Activated CD4-positive, alpha-beta memory T cell treated with anti-CD3 and anti-CD28 coated beads for 36 hours (primary cell): ENCODE results near the gene SECISBP2L. TPM values are rescaled to one million over a fixed set of nuclear protein-coding genes. Genes with fewer than 3 reads are reported as not detected.
"Not testable (repeated sequence)": the region's sequence is repeated elsewhere in the genome, so short reads cannot be mapped to it uniquely, and the experiment has no call there.

Experiments used
- CTCF ChIA-PET: fragments of 350-600 bp; sonication (Branson Sonifier 250); formaldehyde crosslinking; loops from one replicate; lab custom pipeline; 2021; ENCODE audit warnings: antibody characterized with exemption, inconsistent platforms; lab: Charles Lee
- POLR2A ChIA-PET: fragments of 350-600 bp; sonication (Branson Sonifier 250); formaldehyde crosslinking; loops from one replicate; lab custom pipeline; 2021; ENCODE audit warnings: antibody characterized with exemption; lab: Charles Lee
- DNase-seq: peaks from one replicate; pipeline ENCODE4 v3.0.0-alpha.2; 2020
- H3K27ac Mint-ChIP-seq: one replicate; pipeline ENCODE4 v1.8.0; 2021; ENCODE audit warnings: mixed read lengths
- H3K27me3 Mint-ChIP-seq: one replicate; pipeline ENCODE4 v1.8.0; 2021; ENCODE audit warnings: mixed read lengths
- H3K36me3 Mint-ChIP-seq: one replicate; pipeline ENCODE4 v1.8.0; 2021; ENCODE audit warnings: mixed read lengths
- H3K4me1 Mint-ChIP-seq: one replicate; pipeline ENCODE4 v1.8.0; 2021; ENCODE audit warnings: low read depth, mixed read lengths
- H3K4me3 Mint-ChIP-seq: one replicate; pipeline ENCODE4 v1.8.0; 2021; ENCODE audit warnings: mild to moderate bottlenecking, mixed read lengths
- H3K9me3 Mint-ChIP-seq: one replicate; pipeline ENCODE4 v1.8.0; 2021; ENCODE audit warnings: mixed read lengths
- intact Hi-C: fragments of 100-400 bp; cut with micrococcal nuclease; formaldehyde crosslinking; loops from one replicate; pipeline ENCODE4 v1.15.1; 2023
- total RNA-seq, 2 experiments: library from RNA; stranded (reverse); gene quantifications; one replicate each; pipeline ENCODE4 v1.2.3, GENCODE V29; 2021

SECISBP2L gene
- total RNA-seq, 2 experiments from 2014 or later: 22.5 to 24.6 TPM

DNA sequence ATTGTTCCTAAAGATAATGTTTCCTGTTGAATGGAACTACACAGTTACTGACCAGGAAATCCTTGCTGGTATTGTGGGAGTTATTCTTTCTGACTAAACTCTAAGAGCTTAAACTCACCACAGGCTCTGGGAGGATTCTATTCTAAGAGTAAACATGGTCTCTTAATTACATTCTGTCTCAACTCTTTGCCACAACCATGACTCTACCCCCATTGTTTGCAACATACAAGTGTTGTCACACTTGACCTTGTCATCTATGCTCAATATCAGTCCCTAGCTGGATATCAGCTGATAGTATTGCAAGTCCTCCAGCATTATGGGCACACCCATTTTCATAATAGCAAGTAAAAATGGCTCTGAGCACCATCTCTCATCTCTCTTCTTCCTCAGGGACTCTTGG, 29.6 kb upstream of the SECISBP2L start:
- intact Hi-C loops: no loop called here
- Mint-ChIP-seq H3K27me3 (no peaks in the 10 kb centered on the region), H3K9me3 (peaks cover 2% of the 10 kb centered on the region), H3K27ac (no peak overlapping the region), H3K4me3 (no peak overlapping the region), H3K36me3 (no peaks in the 10 kb centered on the region), H3K4me1 (no peaks in the 10 kb centered on the region)
- CTCF ChIA-PET: no interaction called here
- no peak for DNase-seq
- POLR2A ChIA-PET: no interaction called here

DNA sequence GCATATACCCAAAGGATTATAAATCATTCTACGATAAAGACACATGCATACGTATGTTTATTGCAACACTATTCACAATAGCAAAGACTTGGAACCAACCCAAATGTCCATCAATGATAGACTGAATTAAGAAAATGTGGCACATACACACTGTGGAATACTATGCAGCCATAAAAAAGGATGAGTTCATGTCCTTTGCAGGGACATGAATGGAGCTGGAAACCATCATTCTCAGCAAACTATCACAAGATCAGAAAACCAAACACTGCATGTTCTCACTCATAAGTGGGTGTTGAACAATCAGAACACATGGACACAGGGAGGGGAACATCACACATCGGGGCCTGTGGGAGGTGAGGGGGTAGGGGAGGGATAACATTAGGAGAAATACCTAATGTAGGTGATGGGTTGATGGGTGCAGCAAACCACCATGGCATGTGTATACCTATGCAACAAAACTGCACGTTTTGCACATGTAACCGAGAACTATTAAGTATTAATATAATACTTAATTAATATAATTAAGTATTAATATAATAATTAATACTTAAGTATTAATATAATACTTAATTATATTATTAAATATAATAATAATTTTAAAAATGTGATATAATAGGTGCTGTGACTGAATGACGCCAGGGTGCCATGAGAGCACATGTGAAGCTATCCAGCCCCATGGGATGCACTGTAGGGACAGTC, 28.5 kb upstream of the SECISBP2L start:
- H3K27ac Mint-ChIP-seq, DNase-seq, H3K27me3 Mint-ChIP-seq, H3K36me3 Mint-ChIP-seq, CTCF ChIA-PET, H3K4me1 Mint-ChIP-seq, H3K4me3 Mint-ChIP-seq, POLR2A ChIA-PET, H3K9me3 Mint-ChIP-seq, intact Hi-C loops: not testable (repeated sequence)

DNA sequence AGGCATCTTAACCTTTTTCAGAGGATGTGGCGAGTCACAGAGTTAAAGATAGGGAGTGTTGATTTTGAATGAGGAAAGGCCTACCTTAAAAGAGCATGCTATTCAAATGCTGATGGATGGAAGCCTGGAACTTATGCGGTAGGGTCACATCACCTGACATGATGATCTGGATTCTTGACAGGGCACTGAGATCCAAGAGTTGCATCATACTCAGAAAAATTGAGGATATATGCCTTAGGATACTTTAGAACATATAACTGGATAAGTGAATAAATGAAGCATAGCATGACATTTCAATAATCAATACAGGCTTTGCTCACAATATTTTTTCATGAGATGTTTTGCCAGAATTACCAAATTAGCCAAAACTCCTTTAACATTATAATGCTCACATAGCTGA, 20.1 kb upstream of the SECISBP2L start:
- CTCF ChIA-PET: no interaction called here
- H3K36me3 Mint-ChIP-seq: no peaks in the 10 kb centered on the region
- no peak for DNase-seq
- H3K27ac Mint-ChIP-seq: no peak overlapping the region
- peaks cover 6% of the 10 kb centered on the region for H3K27me3 Mint-ChIP-seq
- H3K4me3 Mint-ChIP-seq: no peak overlapping the region
- intact Hi-C loops: no loop called here
- POLR2A ChIA-PET: no interaction called here
- H3K4me1 Mint-ChIP-seq: peaks cover 4% of the 10 kb centered on the region
- no peaks in the 10 kb centered on the region for H3K9me3 Mint-ChIP-seq

DNA sequence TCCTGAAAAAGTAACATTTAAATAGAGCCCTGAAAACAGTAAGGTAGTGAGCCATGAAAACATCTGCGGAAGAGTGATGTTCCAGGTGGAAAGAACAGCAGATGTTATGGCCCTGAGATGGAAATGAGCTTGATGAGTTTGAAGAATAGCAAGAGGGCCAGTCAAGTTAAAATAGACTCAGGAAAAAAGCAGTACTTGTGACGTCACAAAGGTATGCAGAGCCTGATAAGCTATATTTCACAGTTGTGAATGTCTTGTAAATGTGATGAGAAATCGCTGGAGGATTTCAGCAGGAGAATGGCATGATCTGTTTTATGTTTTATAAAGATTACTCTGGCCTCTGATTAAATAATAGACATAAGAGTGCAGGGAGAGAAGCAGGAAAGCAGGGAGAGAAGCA, 18.6 kb upstream of the SECISBP2L start:
- Mint-ChIP-seq H3K4me1 (peaks cover 12% of the 10 kb centered on the region), H3K27ac (no peak overlapping the region), H3K36me3 (no peaks in the 10 kb centered on the region), H3K27me3 (peaks cover 2% of the 10 kb centered on the region), H3K9me3 (no peaks in the 10 kb centered on the region), H3K4me3 (no peak overlapping the region)
- DNase-seq: no peak
- intact Hi-C loops: no loop called here
- ChIA-PET CTCF (no interaction called here), POLR2A (no interaction called here)

DNA sequence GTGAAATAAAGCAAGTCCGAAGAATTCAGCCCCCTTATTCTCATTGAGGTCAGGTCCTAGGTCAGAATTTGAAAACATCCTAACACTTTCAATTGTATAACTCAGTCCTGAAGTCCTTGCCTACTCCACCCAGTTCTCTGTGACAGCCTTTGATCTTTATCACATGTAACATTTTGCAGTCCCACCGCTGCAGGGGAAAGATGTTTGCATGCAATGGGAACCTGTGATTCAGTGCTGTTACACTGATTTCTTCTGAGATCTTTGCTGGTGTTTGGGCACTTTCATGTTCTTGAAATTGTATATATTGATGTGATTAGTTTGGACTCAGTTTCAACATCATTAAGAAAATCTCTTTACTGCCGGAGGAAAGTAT, 18.0 kb upstream of the SECISBP2L start:
- ChIA-PET POLR2A (no interaction called here), CTCF (no interaction called here)
- Mint-ChIP-seq H3K4me1 (peaks cover 12% of the 10 kb centered on the region), H3K27me3 (no peaks in the 10 kb centered on the region), H3K4me3 (no peak overlapping the region), H3K27ac (no peak overlapping the region), H3K36me3 (no peaks in the 10 kb centered on the region), H3K9me3 (no peaks in the 10 kb centered on the region)
- intact Hi-C loops: no loop called here
- peak; percentile 25 for DNase-seq

DNA sequence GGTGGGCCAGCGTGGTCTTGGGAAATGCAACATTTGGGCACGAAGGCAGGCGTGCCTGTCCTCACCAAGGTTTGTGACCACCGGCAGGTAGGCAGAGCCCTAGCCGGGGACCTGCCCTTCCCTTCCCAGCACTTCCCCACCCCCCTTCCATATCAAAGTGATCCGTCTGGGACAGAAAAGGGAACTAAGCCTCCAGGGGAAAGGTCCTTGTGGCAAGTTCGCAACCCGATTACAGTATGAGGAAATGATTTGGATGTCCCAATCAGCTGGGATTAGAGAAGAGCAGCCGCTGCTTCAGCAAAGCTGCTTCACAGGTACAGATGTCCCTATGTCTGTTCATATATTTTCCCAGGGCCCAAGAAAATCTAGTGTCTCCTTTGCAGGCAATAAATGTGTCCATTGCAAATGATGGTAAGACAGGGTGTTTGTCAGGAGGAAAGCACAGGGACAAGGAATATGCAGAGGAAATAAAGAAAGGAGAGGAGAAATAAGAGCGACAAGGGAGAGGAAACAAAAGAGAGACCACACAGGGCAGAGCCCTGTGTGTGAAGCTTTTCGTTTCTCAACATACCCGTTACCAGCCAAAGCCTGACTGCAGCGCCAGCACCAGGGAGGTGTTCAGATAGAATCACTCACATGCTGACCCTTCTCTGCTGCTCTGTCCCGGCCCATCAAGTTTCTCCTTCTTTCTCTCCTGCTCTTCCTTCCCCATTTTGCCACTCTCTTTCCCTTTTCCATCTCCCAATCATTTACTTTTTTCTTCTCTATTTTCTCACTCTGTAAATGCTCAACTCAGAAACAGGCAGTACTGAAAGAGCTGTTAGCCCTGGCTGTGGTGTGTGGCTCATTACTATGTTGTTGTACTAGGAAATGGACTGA, 17.4 kb upstream of the SECISBP2L start:
- Mint-ChIP-seq H3K27me3 (no peaks in the 10 kb centered on the region), H3K4me1 (peaks cover 12% of the 10 kb centered on the region), H3K9me3 (no peaks in the 10 kb centered on the region), H3K36me3 (no peaks in the 10 kb centered on the region), H3K4me3 (no peak overlapping the region), H3K27ac (no peak overlapping the region)
- intact Hi-C loops: no loop called here
- ChIA-PET CTCF (no interaction called here), POLR2A (no interaction called here)
- no peak for DNase-seq

DNA sequence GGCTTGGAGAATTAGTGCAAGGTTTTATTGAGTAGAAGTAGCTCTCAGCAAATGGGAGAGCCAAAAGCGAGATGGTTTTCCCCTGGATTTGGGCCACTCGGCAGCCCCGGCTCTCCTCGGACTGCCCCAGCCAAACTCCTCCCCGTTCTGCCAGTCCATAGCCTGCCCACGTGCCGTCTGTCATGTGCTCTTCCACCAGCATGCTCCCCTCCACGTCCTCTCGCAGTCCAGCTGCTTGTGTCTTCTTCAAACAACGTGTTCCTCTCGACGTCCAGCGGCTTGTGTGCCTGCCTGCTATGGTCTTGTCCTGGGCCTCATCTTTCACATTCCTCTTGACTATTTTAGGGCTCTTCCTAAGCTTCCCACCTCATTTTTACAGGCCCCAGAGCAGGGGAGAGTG, 16.7 kb upstream of the SECISBP2L start:
- no peaks in the 10 kb centered on the region for H3K9me3 Mint-ChIP-seq
- H3K27ac Mint-ChIP-seq: no peak overlapping the region
- H3K36me3 Mint-ChIP-seq: no peaks in the 10 kb centered on the region
- H3K27me3 Mint-ChIP-seq: no peaks in the 10 kb centered on the region
- DNase-seq: no peak
- ChIA-PET CTCF (interaction anchor here (1.0 kb wide), 1 partner anchor 87 kb away, joined by 4 read pairs; no protein-coding TSS in a partner anchor), POLR2A (no interaction called here)
- intact Hi-C loops: no loop called here
- H3K4me3 Mint-ChIP-seq: no peak overlapping the region
- H3K4me1 Mint-ChIP-seq: peaks cover 12% of the 10 kb centered on the region

DNA sequence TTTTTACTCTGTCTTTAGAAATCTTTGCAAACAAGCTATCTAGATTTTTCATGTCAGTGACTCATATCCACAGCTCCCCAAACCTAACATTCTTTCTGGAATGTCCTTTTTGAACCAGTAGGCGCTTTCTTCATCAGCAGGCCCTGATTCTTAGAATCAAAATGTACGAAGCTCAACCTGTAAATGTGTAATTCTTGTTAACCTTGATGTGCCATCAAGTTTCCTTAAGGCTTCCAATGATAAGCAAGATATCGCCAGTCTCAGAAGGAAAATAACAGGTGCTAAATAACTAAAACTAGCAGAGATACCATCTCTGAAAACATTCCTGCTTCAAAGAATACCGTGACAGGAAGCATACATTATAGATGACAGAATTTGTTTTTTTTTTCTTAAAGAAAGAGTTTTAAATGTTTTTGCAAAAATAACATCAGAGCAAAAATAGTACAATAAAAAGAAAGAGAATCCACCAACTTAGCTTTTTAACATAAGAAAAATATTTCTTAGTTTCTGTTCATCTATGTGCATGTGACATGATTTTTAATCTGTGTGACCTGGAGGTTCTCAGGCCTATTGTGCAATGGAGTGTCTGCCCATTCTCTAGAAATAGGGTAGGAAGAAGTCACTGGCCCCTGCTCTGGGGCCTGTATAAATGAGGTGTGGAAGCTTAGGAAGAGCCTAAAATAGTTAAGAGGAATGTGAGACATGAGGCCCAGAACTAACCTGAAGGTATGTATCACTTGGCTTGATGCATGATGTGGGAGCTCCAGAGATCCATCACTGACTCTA, 14.7 kb upstream of the SECISBP2L start:
- ChIA-PET CTCF (interaction anchor here (1.0 kb wide), 1 partner anchor 85 kb away, joined by 4 read pairs; no protein-coding TSS in a partner anchor), POLR2A (interaction anchor here (0.6 kb wide), 1 partner anchor 334 kb away, joined by 4 read pairs; no protein-coding TSS in a partner anchor)
- Mint-ChIP-seq H3K9me3 (no peaks in the 10 kb centered on the region), H3K4me1 (peaks cover 8% of the 10 kb centered on the region), H3K27ac (peak overlapping the region; percentile 54), H3K4me3 (no peak overlapping the region), H3K27me3 (no peaks in the 10 kb centered on the region), H3K36me3 (no peaks in the 10 kb centered on the region)
- DNase-seq: no peak
- intact Hi-C loops: no loop called here

DNA sequence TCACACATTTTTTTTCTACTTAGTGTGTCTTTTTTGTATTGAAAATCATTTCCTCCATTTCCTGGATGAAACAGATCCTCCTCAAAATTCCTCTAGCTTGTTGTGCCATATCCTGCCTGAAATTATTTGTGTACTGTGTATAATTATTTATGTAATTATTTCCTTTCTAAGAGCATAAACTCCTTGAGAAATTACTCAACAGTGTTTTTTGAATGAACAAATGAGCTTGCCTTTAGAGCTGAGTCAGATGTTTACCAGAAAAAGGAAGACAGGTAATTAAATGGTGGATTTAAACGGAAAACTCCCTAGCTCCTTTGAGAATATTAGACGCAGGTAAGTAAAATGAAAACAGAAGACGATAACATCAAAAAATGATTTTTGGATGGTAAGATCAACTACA, 13.2 kb upstream of the SECISBP2L start:
- Mint-ChIP-seq H3K27ac (no peak overlapping the region), H3K9me3 (no peaks in the 10 kb centered on the region), H3K4me3 (no peak overlapping the region), H3K36me3 (no peaks in the 10 kb centered on the region), H3K27me3 (no peaks in the 10 kb centered on the region), H3K4me1 (peaks cover 8% of the 10 kb centered on the region)
- no peak for DNase-seq
- ChIA-PET POLR2A (no interaction called here), CTCF (interaction anchor here (1.3 kb wide), 1 partner anchor 84 kb away, joined by 4 read pairs; no protein-coding TSS in a partner anchor)
- intact Hi-C loops: no loop called here

DNA sequence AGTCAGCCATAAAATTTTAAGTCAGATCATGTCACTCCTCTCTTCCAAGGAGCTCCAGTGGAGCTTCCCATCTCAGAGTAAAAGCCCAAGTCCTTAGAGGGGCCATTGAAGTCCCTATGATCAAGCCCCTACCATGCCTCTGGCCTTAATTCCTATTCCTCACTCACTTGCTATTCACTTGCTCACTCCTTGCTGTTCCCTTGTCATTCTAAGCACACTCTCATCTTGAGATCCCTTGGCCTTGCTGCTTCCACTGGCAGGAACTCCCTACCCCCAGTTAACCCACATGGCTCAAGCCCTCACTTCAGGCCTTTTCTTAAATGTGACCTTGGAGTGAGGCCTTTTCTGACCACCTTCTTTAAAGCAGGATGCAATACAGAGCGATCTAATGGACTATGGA, 12.3 kb upstream of the SECISBP2L start:
- CTCF ChIA-PET: interaction anchor here (1.1 to 1.3 kb wide), 2 partner anchors 83 to 87 kb away, joined by 3 to 4 read pairs; no protein-coding TSS in a partner anchor
- Mint-ChIP-seq H3K4me3 (no peak overlapping the region), H3K9me3 (no peaks in the 10 kb centered on the region), H3K27me3 (no peaks in the 10 kb centered on the region), H3K27ac (no peak overlapping the region), H3K4me1 (peaks cover 8% of the 10 kb centered on the region), H3K36me3 (no peaks in the 10 kb centered on the region)
- POLR2A ChIA-PET: no interaction called here
- intact Hi-C loops: no loop called here
- no peak for DNase-seq

DNA sequence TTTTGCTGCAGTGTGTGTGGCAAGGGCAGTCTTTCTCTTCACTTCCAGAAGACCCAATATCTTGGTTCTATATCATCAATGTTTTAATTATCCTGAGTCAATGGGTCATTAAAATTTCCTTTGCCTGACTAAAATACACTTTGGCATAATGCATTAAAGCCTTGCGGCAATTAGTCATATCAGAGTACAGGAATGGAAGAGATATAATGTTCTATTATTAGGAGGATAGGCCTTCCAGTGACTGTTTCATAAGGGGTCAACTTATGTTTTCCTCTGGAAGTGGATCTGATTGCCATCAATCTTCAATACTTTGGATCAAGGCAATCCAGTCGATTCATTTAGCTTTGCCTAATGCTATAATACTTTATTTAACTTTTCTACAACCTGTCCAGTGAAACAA, 9.4 kb upstream of the SECISBP2L start:
- Mint-ChIP-seq H3K9me3 (no peaks in the 10 kb centered on the region), H3K4me1 (peaks cover 1% of the 10 kb centered on the region), H3K27me3 (no peaks in the 10 kb centered on the region), H3K4me3 (no peak overlapping the region), H3K36me3 (no peaks in the 10 kb centered on the region), H3K27ac (no peak overlapping the region)
- ChIA-PET CTCF (no interaction called here), POLR2A (no interaction called here)
- no peak for DNase-seq
- intact Hi-C loops: no loop called here

DNA sequence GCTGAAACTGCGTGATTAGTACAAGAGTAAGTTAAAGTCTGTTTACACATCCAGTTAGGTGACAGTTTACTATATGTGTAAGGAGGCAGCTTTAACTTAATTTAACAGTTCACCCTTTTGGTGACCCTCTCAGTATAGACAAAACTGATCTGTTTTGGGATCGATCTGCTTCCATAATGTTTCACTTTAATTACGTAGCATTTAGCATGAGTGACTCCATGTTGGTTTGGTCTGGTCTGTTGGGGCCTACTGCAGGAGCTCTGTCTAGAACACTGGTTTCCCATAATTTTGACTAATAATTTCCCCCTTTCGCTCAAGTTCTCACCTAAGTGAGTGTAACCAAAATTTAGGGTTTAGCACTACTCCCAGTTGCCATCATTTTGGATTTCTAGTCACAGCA, 6.4 kb upstream of the SECISBP2L start:
- CTCF ChIA-PET: no interaction called here
- H3K27me3 Mint-ChIP-seq: no peaks in the 10 kb centered on the region
- no peak overlapping the region for H3K27ac Mint-ChIP-seq
- no peaks in the 10 kb centered on the region for H3K9me3 Mint-ChIP-seq
- intact Hi-C loops: no loop called here
- H3K4me1 Mint-ChIP-seq: no peaks in the 10 kb centered on the region
- no peak for DNase-seq
- H3K4me3 Mint-ChIP-seq: no peak overlapping the region
- POLR2A ChIA-PET: no interaction called here
- no peaks in the 10 kb centered on the region for H3K36me3 Mint-ChIP-seq
